Lower lobe of right lung (tissue), 2 donors: ENCODE results near the gene AFF3. TPM values are rescaled to one million over a fixed set of nuclear protein-coding genes. Genes with fewer than 3 reads are reported as not detected.
"Not testable (repeated sequence)": the region's sequence is repeated elsewhere in the genome, so short reads cannot be mapped to it uniquely, and the experiment has no call there.

ENCODE experiments used
- ATAC-seq, 2 donors: fragments of 200-7000 bp; cut with Tn5 transposase; one replicate each; pipeline ENCODE4 v1.9.1; 2020 to 2022; ENCODE audit warnings: mild to moderate bottlenecking in 2 of 2, moderate library complexity in 2 of 2
- DNase-seq: peaks from one replicate; pipeline ENCODE4 v3.0.0-alpha.2; 2020
- H3K27ac ChIP-seq: fragments of 200-600 bp; one replicate; pipeline ENCODE4 v1.8.0; 2022
- H3K27me3 ChIP-seq: fragments of 200-600 bp; one replicate; pipeline ENCODE4 v1.8.0; 2022; ENCODE audit warnings: low read depth
- H3K36me3 ChIP-seq: fragments of 200-600 bp; one replicate; pipeline ENCODE4 v1.8.0; 2022; ENCODE audit warnings: mild to moderate bottlenecking
- H3K4me1 ChIP-seq: fragments of 200-600 bp; one replicate; pipeline ENCODE4 v1.8.0; 2022
- H3K4me3 ChIP-seq: fragments of 200-600 bp; one replicate; pipeline ENCODE4 v1.8.0; 2022; ENCODE audit warnings: mild to moderate bottlenecking
- H3K9me3 ChIP-seq: fragments of 200-600 bp; one replicate; pipeline ENCODE4 v1.8.0; 2022
- CTCF ChIP-seq: fragments of 200-600 bp; IDR thresholded peaks from one replicate; pipeline ENCODE4 v1.8.0; 2022; ENCODE audit warnings: antibody characterized with exemption, mild to moderate bottlenecking
- intact Hi-C: fragments of 100-400 bp; cut with DNase I; formaldehyde crosslinking; loops from one replicate; pipeline ENCODE4 v1.11.0; 2022
- total RNA-seq: library from RNA; stranded (reverse); fragmentation: NEBNext Ultra II Directional; extraction: Animal tissue kit (Norgen Biotek cat#: 25700); gene quantifications from one replicate; pipeline ENCODE4 v1.2.1, GENCODE V29; 2021
- donor health status: DM: no; HTN: yes; CAD: no; lungs with severe emphysema.

The AFF3 gene
- total RNA-seq, 1 donor from 2014 or later = 57.3 TPM

GRCh38 chr2:99948010-99948409 is 194.4 kb downstream of the AFF3 start:
- Histone ChIP-seq H3K27ac (no peak overlapping the region), H3K27me3 (no peaks in the 10 kb centered on the region), H3K36me3 (no peaks in the 10 kb centered on the region), H3K9me3 (no peaks in the 10 kb centered on the region), H3K4me3 (no peak overlapping the region), H3K4me1 (no peaks in the 10 kb centered on the region)
- no peak for ATAC-seq
- intact Hi-C loops = no loop called here
- TF ChIP-seq CTCF = no peak
- no peak for DNase-seq

- H3K27me3 ChIP-seq, ATAC-seq, H3K27ac ChIP-seq, H3K36me3 ChIP-seq, H3K4me3 ChIP-seq, DNase-seq, intact Hi-C loops, H3K4me1 ChIP-seq, H3K9me3 ChIP-seq: not testable (repeated sequence)
Measured at GRCh38 chr2:99947366-99947765, 195.0 kb downstream of the AFF3 start.

GRCh38 chr2:99944019-99944418 is 198.4 kb downstream of the AFF3 start:
- no peaks in the 10 kb centered on the region for H3K4me1 ChIP-seq
- no peaks in the 10 kb centered on the region for H3K36me3 ChIP-seq
- ATAC-seq (no peak), DNase-seq (no peak)
- no peak for TF ChIP-seq CTCF
- no peak overlapping the region for H3K27ac ChIP-seq
- H3K4me3 ChIP-seq = no peak overlapping the region
- intact Hi-C loops = no loop called here
- H3K27me3 ChIP-seq = no peaks in the 10 kb centered on the region
- H3K9me3 ChIP-seq = no peaks in the 10 kb centered on the region

- no peak overlapping the region for H3K27ac ChIP-seq
- H3K9me3 ChIP-seq = no peaks in the 10 kb centered on the region
- no peaks in the 10 kb centered on the region for H3K27me3 ChIP-seq
- no peaks in the 10 kb centered on the region for H3K36me3 ChIP-seq
- ATAC-seq (no peak), DNase-seq (no peak)
- H3K4me1 ChIP-seq = no peaks in the 10 kb centered on the region
- intact Hi-C loops = no loop called here
- no peak for TF ChIP-seq CTCF
- H3K4me3 ChIP-seq = no peak overlapping the region
Measured at GRCh38 chr2:99942561-99943347, 199.6 kb downstream of the AFF3 start.

GRCh38 chr2:99940963-99941362 is 201.4 kb downstream of the AFF3 start:
- no peak for DNase-seq
- Histone ChIP-seq H3K9me3 (no peaks in the 10 kb centered on the region), H3K4me1 (no peaks in the 10 kb centered on the region), H3K27ac (no peak overlapping the region), H3K4me3 (no peak overlapping the region), H3K27me3 (no peaks in the 10 kb centered on the region), H3K36me3 (no peaks in the 10 kb centered on the region)
- no peak for TF ChIP-seq CTCF
- ATAC-seq = no peak
- intact Hi-C loops = no loop called here

GRCh38 chr2:99939135-99939534 is 203.3 kb downstream of the AFF3 start:
- no peaks in the 10 kb centered on the region for H3K9me3 ChIP-seq
- H3K4me3 ChIP-seq = no peak overlapping the region
- H3K36me3 ChIP-seq = no peaks in the 10 kb centered on the region
- no peak for DNase-seq
- no peaks in the 10 kb centered on the region for H3K4me1 ChIP-seq
- H3K27me3 ChIP-seq = no peaks in the 10 kb centered on the region
- ATAC-seq = no peak
- TF ChIP-seq CTCF = no peak
- no peak overlapping the region for H3K27ac ChIP-seq
- intact Hi-C loops = no loop called here
